Transverse colon (tissue), 3 donors: ENCODE data around the gene CTH.

Experiments
- POLR2A ChIP-seq: fragments of 450-650 bp; IDR thresholded peaks from one replicate; pipeline ENCODE4 v1.6.1; 2016; ENCODE audit warnings: antibody characterized with exemption, mild to moderate bottlenecking, moderate library complexity
- TF ChIP-seq, protein P1 (sequence below), 5 experiments: fragments of 200-600 bp in 3 of 5; fragments of 450-650 bp in 2 of 5; sonication (generic) in 3 of 5; IDR thresholded peaks; 1 replicate in 2 of 5; 2 replicates in 3 of 5; pipeline ENCODE4 v1.5.1; 2016 to 2017; ENCODE audit warnings: antibody characterized with exemption in 5 of 5, inconsistent platforms in 3 of 5, mild to moderate bottlenecking in 2 of 5, moderate library complexity in 1 of 5

- TF ChIP-seq, protein P1, sequence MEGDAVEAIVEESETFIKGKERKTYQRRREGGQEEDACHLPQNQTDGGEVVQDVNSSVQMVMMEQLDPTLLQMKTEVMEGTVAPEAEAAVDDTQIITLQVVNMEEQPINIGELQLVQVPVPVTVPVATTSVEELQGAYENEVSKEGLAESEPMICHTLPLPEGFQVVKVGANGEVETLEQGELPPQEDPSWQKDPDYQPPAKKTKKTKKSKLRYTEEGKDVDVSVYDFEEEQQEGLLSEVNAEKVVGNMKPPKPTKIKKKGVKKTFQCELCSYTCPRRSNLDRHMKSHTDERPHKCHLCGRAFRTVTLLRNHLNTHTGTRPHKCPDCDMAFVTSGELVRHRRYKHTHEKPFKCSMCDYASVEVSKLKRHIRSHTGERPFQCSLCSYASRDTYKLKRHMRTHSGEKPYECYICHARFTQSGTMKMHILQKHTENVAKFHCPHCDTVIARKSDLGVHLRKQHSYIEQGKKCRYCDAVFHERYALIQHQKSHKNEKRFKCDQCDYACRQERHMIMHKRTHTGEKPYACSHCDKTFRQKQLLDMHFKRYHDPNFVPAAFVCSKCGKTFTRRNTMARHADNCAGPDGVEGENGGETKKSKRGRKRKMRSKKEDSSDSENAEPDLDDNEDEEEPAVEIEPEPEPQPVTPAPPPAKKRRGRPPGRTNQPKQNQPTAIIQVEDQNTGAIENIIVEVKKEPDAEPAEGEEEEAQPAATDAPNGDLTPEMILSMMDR (IDR thresholded peaks at IDR 0.05): no peak
- no peak for TF ChIP-seq POLR2A
Measured at GRCh38 chr1:70442490-70442889, 31.4 kb downstream of the CTH start.
